NCI-H446 (cell line): ENCODE results near the gene VILL.

Experiments
- DNase-seq, 2 experiments: peaks; one replicate each; lab custom pipeline; 2025; lab: John Stamatoyannopoulos, UW

Gene VILL

GRCh38 chr3:38000965-38001455 lies 10.4 kb downstream of the VILL start:
- DNase-seq = no peak

GRCh38 chr3:38001456-38002081 lies 11.0 kb downstream of the VILL start:
- no peak for DNase-seq

DNA sequence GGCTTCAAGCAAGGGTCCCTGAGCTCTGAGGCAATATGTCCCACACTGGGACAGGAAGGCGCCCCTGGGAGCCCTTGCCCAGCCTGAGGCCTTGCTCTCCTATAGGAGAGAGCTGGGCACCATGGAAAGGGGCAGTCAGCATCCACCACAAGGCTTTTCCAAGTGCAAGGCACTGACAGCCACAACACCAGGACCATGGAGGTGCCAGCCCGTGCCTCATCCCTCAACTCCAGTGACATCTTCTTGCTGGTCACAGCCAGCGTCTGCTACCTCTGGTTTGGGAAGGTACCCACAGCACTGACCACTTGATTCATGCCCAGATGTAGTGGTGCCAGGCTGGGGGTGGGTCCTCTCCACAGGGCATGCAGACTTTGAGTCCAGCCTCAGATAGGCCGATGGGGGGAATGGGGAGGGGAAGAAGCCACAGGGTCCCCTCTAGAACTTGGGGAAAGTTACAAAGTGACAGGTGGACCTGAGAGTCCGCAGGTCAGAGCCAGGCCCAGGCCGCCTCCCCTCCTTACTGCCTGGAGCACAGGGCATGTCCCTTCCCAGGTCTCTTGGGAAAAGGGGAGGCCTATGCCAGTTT lies 11.8 kb downstream of the VILL start:
- no peak for DNase-seq

DNA sequence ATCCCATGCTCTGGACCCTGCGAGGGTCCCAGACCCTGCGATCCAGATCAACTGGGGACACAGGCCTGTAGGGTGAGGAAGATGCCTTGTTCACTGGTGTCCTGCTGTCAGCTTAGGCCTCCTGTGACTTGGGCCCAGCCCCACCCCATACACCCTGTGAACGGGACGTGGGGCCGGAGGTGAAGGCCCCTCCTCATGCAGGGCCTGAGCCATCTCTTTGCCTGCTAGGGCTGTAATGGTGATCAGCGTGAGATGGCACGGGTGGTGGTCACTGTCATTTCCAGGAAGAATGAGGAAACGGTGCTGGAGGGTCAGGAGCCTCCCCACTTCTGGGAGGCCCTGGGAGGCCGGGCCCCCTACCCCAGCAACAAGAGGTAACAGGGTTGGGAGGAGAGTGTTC lies 12.4 kb downstream of the VILL start:
- DNase-seq = no peak

DNA sequence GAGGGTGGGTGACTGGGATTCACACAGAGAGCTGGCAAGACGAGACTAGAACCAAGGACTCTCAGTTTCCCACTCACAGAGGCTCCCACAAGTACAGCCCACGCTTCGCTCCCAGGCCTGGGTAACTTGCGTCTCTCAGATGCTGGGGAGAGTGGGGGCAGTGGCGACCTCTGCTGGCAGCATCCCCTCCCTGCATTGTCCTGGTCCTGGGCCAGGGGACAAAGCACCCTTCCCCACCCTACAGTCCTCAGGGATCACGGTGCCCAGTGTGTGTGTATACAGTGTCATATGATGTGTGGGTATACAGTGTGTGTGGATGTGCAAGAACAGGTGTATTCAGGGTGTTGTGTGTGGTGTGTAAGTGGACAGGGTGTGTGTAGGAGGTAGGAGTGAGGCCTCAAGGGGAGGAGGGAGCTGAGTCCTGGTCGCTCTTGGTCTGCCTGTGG lies 12.8 kb downstream of the VILL start:
- DNase-seq = peak in 1 of 2 experiments; percentile 48

- no peak for DNase-seq
These were observed 13.3 kb downstream of the VILL start for GRCh38 chr3:38003817-38004414.

DNA sequence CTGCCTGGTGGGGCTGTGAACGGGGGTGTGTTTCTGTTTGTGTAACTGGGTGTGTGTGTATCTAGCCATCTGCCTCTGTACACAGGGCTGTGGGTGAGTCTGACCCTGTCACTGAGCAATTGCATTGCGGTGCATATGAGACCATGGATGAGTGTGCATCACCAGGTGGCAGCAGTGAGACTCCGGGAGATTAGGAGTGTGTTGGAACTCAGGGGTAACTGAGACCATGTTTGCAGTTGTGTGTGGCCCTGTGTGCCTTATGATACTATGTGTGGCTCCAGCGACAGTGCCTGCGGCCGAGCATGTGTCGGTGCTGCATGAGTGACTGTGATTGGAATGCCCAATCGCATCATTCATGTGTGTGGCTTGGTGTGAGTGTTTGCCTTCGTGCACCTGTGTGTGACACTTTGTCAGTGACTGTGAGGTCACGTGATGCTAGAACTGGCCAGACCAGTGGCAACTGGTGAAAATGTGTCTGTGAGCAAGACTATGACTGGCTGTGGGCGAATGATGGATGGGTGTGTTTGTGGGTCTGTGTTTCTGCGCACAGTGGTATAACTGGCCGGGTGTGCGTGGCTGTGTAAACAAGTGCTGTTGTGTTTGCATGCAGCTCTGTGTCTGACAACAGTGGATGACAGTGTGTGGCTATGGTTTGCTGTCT lies 14.0 kb downstream of the VILL start:
- peak in 1 of 2 experiments; percentile 33 for DNase-seq

DNA sequence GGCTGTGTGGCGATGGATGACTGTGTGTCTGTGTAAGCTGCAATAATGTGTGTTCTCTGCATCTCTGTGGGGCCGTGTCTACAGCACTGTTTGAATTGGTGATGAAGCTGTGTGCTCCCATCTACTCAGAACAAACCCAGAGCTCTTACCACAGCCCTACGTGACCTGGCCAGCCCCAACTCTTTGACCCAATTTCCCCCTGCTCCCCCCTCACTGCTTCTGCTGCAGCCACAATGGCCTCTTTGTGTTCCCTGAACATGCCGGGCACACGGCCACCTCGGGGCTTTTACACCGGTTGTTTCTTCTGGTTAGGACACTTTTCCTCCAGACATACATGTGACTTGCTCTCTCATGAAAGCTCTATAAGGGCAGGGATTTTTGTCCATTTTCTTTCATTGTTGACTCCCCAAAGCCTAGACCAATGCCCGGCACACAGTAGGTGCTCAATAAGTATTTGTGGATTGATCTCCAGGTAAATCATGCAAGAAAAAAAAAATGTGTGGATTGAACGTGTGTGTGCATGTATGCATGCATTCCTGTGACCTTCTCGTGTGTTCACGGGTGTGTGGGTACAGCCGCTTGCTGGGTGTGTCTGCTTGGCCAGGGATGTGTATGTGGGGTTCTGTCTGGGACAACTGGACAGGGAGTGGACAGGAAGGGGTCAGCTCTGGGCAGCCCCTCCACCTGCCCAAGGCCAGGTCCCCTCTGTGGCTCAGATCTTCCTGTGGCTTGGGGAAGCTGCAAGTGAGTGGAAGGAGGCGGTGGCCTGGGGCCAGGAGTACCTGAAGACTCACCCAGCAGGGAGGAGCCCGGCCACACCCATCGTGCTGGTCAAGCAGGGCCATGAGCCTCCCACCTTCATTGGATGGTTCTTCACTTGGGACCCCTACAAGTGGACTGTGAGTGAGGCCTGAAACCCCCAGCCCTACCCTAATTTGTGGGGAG lies 14.8 kb downstream of the VILL start:
- DNase-seq = no peak

DNA sequence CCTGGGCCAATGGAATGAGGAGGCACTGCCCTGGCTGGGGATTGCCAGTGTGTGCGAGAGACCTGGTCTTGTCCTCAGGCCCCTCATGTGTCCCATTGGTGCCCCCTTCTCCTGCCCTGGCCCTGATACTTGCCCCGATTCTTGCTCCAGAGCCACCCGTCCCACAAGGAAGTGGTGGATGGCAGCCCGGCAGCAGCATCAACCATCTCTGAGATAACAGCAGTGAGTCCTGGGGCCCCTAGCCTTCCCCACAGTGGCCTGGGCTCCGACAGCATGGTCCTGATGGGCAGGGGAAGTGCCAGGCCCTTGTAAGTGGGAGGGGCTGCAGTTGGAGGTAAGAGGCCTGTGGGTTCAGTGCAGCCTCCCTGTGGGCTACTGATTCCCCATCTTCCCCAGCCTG lies 15.4 kb downstream of the VILL start:
- no peak for DNase-seq

DNA sequence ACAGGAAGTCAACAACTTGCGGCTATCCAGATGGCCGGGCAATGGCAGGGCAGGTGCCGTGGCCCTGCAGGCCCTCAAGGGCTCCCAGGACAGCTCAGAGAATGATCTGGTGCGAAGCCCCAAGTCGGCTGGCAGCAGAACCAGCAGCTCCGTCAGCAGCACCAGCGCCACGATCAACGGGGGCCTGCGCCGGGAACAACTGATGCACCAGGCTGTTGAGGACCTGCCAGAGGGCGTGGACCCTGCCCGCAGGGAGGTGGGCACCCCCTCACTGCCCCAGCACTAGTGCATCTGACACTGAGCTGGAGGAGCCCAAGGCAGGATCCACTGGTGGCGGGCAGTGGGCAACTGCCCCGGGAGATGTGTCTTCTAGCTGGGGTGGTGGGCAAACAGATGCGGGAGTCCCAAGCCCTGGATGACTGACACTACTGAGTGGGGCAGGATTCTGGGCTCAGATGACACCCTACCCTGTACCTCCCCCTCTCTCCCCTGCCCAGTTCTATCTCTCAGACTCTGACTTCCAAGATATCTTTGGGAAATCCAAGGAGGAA lies 15.9 kb downstream of the VILL start:
- DNase-seq = no peak

DNA sequence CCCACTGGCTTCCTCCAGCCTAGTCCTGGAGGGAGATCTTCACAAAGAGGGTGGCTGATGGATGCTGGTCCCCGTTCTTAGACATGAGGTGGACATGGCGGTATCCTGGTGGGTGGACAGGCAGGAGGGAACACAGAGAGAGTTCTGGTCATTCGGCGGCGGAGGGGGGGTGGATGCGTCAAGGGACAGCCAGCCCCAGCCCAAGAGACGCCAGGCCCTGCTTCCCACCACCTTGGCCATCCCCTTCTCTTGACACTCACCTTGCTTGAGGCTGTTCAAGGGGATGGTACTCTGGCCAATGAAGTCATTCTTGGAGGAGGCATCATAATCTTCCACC lies 17.1 kb downstream of the VILL start:
- no peak for DNase-seq

GRCh38 chr3:38008191-38008701 lies 17.7 kb downstream of the VILL start:
- DNase-seq = no peak

GRCh38 chr3:38008971-38009580 lies 18.5 kb downstream of the VILL start:
- no peak for DNase-seq

GRCh38 chr3:38009807-38010591 lies 19.4 kb downstream of the VILL start:
- no peak for DNase-seq

- no peak for DNase-seq
These were observed 20.5 kb downstream of the VILL start for GRCh38 chr3:38011111-38011510.

DNA sequence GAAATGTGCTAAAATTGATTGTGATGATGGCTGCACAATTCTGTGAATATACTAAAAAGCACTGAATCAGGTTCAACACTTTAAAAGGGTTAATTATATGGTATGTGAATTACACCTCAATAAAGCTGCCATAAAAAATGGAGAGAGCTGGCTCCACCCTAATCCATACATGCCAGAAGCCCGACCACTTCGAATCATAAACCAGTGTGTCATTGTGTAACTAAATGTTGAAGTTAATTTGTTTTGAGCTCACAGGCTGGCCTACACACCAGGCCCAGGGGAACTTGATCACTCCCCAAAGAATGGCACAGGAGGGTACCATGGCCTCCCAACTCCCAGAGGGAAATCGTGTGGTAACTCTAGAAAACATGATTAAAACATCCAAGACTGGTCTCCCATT lies 24.9 kb downstream of the VILL start:
- no peak for DNase-seq

GRCh38 chr3:38015984-38016383 lies 25.4 kb downstream of the VILL start:
- DNase-seq = no peak

- DNase-seq = no peak
These were observed 25.8 kb downstream of the VILL start for GRCh38 chr3:38016410-38016809.

GRCh38 chr3:38016847-38017444 lies 26.4 kb downstream of the VILL start:
- DNase-seq = no peak
